CD14-positive monocyte (primary cell): ENCODE measurements around the gene HOXA7. TPM values are rescaled to one million over a fixed set of nuclear protein-coding genes. Genes with fewer than 3 reads are reported as not detected.
A peak's percentile ranks its signal among the peaks of the same experiment; 100 is the strongest.

ENCODE experiments used
- DNase-seq, 3 donors: peaks; one replicate each; pipeline ENCODE4 v3.0.0-alpha.2; 2011 to 2022
- H2AFZ ChIP-seq: 2 replicates; pipeline ENCODE4 v1.6.0; 2012; ENCODE audit warnings: mild to moderate bottlenecking, low read depth, low read length, inconsistent platforms; ENCODE audit not compliant: insufficient read depth, poor library complexity, severe bottlenecking
- H3K27ac ChIP-seq, 2 donors: 1 replicate in 1 of 2; 2 replicates in 1 of 2; pipeline ENCODE4 v1.5.1; 2012 to 2013; ENCODE audit warnings: low read length in 2 of 2, control low read depth in 1 of 2, inconsistent platforms in 1 of 2, low read depth in 1 of 2, mild to moderate bottlenecking in 1 of 2
- H3K27me3 ChIP-seq, 2 donors: one replicate each; pipeline versions ENCODE4 v1.6.0 to v1.6.1; 2011 to 2013; ENCODE audit warnings: low read length in 2 of 2; ENCODE audit not compliant: control insufficient read depth in 2 of 2, insufficient read depth in 2 of 2
- H3K36me3 ChIP-seq, 2 donors: replicated peaks in 1 of 2; 1 replicate in 1 of 2; 2 replicates in 1 of 2; pipeline versions ENCODE4 v1.5.1 to v1.6.1; 2012 to 2013; ENCODE audit warnings: low read length in 2 of 2, control low read depth in 1 of 2, inconsistent platforms in 1 of 2, mild to moderate bottlenecking in 1 of 2; ENCODE audit not compliant: insufficient read depth in 2 of 2, control insufficient read depth in 1 of 2
- H3K4me1 ChIP-seq, 2 donors: 1 replicate in 1 of 2; 2 replicates in 1 of 2; pipeline versions ENCODE4 v1.5.1 to v1.6.1; 2012 to 2013; ENCODE audit warnings: low read length in 2 of 2, control low read depth in 1 of 2, inconsistent platforms in 1 of 2, mild to moderate bottlenecking in 1 of 2, moderate library complexity in 1 of 2; ENCODE audit not compliant: insufficient read depth in 2 of 2, control insufficient read depth in 1 of 2
- H3K4me2 ChIP-seq: replicated peaks from 2 replicates; pipeline ENCODE3; 2012; ENCODE audit warnings: low read length, moderate library complexity, mild to moderate bottlenecking; ENCODE audit not compliant: poor library complexity, severe bottlenecking; ENCODE audit errors: extremely low read depth
- H3K4me3 ChIP-seq, 3 experiments: fragments of 200-600 bp in 1 of 3; sonication (generic) in 1 of 3; replicated peaks in 1 of 3; 1 replicate in 2 of 3; 2 replicates in 1 of 3; pipeline ENCODE4 v1.5.1; 2011 to 2013; ENCODE audit warnings: low read length in 3 of 3, mild to moderate bottlenecking in 3 of 3, control low read depth in 2 of 3, low read depth in 2 of 3, inconsistent platforms in 1 of 3, moderate library complexity in 1 of 3
- H3K79me2 ChIP-seq: 2 replicates; pipeline ENCODE4 v1.6.0; 2012; ENCODE audit warnings: mild to moderate bottlenecking, control low read depth, inconsistent platforms, low read length, moderate library complexity; ENCODE audit not compliant: insufficient read depth
- H3K9ac ChIP-seq: 2 replicates; pipeline ENCODE4 v1.6.0; 2017; ENCODE audit warnings: low read length, mild to moderate bottlenecking; ENCODE audit not compliant: insufficient read depth, poor library complexity, severe bottlenecking
- H3K9me3 ChIP-seq, 2 donors: replicated peaks in 1 of 2; 1 replicate in 1 of 2; 2 replicates in 1 of 2; pipeline versions ENCODE4 v1.5.1 to v1.6.1; 2012 to 2013; ENCODE audit warnings: low read length in 2 of 2, control low read depth in 1 of 2; ENCODE audit not compliant: control insufficient read depth in 1 of 2, insufficient read depth in 1 of 2
- H4K20me1 ChIP-seq: 2 replicates; pipeline ENCODE4 v1.6.0; 2012; ENCODE audit warnings: mild to moderate bottlenecking, low read length, control low read depth, moderate library complexity; ENCODE audit not compliant: insufficient read depth
- H3K27ac Mint-ChIP-seq, 7 donors: one replicate each; pipeline ENCODE4 v1.8.0; 2020; ENCODE audit warnings: mild to moderate bottlenecking in 7 of 7, mixed read lengths in 7 of 7, moderate library complexity in 6 of 7, inconsistent platforms in 2 of 7
- H3K27me3 Mint-ChIP-seq, 3 donors: one replicate each; pipeline ENCODE4 v1.8.0; 2021 to 2022; ENCODE audit warnings: low read depth in 3 of 3, mild to moderate bottlenecking in 3 of 3, mixed read lengths in 3 of 3, moderate library complexity in 3 of 3, inconsistent platforms in 1 of 3
- H3K36me3 Mint-ChIP-seq, 2 donors: one replicate each; pipeline ENCODE4 v1.8.0; 2020; ENCODE audit warnings: mixed read lengths in 2 of 2, inconsistent platforms in 1 of 2, mild to moderate bottlenecking in 1 of 2
- H3K4me1 Mint-ChIP-seq: one replicate; pipeline ENCODE4 v1.8.0; 2020; ENCODE audit warnings: mild to moderate bottlenecking, mixed read lengths
- H3K4me3 Mint-ChIP-seq, 2 donors: one replicate each; pipeline ENCODE4 v1.8.0; 2020; ENCODE audit warnings: mild to moderate bottlenecking in 2 of 2, mixed read lengths in 2 of 2, moderate library complexity in 1 of 2
- H3K9me3 Mint-ChIP-seq, 7 donors: one replicate each; pipeline ENCODE4 v1.8.0; 2020 to 2022; ENCODE audit warnings: mixed read lengths in 7 of 7, mild to moderate bottlenecking in 6 of 7, moderate library complexity in 6 of 7, inconsistent platforms in 2 of 7
- CTCF ChIP-seq: fragments of 200-600 bp; IDR thresholded peaks from one replicate; pipeline ENCODE4 v1.8.0; 2022; ENCODE audit warnings: antibody characterized with exemption, mild to moderate bottlenecking
- WGBS: methylation state at CpG from one replicate; pipeline ENCODE4 v1.1.5; 2013; ENCODE audit warnings: missing lambda C conversion rate; ENCODE audit not compliant: insufficient coverage; 5-methylcytosine and 5-hydroxymethylcytosine counted together
- intact Hi-C, 2 donors: fragments of 100-400 bp; cut with micrococcal nuclease; formaldehyde crosslinking; loops; one replicate each; pipeline versions ENCODE4 v1.15.0 to v1.15.1; 2023
- polyA plus RNA-seq, 3 donors: library from polyadenylated mRNA; depleted of rRNA in 1 of 3; unstranded in 2 of 3; stranded (reverse) in 1 of 3; fragments of 300-500 nt in 2 of 3; fragments of >200 nt in 1 of 3; fragmentation: Illumina TruSeq in 2 of 3; gene quantifications; 1 replicate in 2 of 3; 2 replicates in 1 of 3; pipeline ENCODE4 v1.2.3, GENCODE V29; 2012 to 2021

Gene HOXA7
- polyA plus RNA-seq, 3 donors: not detected

- H3K4me1 ChIP-seq: peaks cover 61 to 77% of the 10 kb centered on the region in 2 donors
- H3K79me2 ChIP-seq: peaks cover 7% of the 10 kb centered on the region
- Mint-ChIP-seq H3K4me1 (peaks cover 66% of the 10 kb centered on the region), H3K36me3 (peaks cover 8 to 35% of the 10 kb centered on the region in 2 donors), H3K4me3 (peak overlapping the region; percentile 86), H3K9me3 (peaks cover 0 to 48% (median 29%) of the 10 kb centered on the region in 7 donors), H3K27me3 (peaks cover 84 to 93% (median 85%) of the 10 kb centered on the region in 3 donors), H3K27ac (peak overlapping the region in 5 of 7 donors; percentile 14 to 80 (median 30))
- H3K9ac ChIP-seq: peak overlapping the region; percentile 37
- peak overlapping the region; percentile 53 to 94 (median 79) for H3K4me3 ChIP-seq
- DNase-seq: peak; percentile 70 to 81 (median 76)
- peak overlapping the region in 1 of 2 donors; percentile 52 for H3K27ac ChIP-seq
- H3K4me2 ChIP-seq: peak overlapping the region; percentile 92
- peaks cover 7 to 39% of the 10 kb centered on the region in 2 donors for H3K9me3 ChIP-seq
- peak overlapping the region; percentile 90 for H2AFZ ChIP-seq
- H3K36me3 ChIP-seq: no peaks in the 10 kb centered on the region
- peaks cover 62 to 92% of the 10 kb centered on the region in 2 donors for H3K27me3 ChIP-seq
- intact Hi-C loops: loop anchor here (5.0 to 10.0 kb wide), 4 partner anchors 306 to 794 kb away; no protein-coding TSS in a partner anchor
- 0% methylated on average over 7 of the region's 27 CpGs for WGBS
- no peaks in the 10 kb centered on the region for H4K20me1 ChIP-seq
- TF ChIP-seq CTCF: peak; percentile 72
Observed at GRCh38 chr7:27161214-27161720, 4.8 kb upstream of the HOXA7 start.

GRCh38 chr7:27160546-27161213 is 4.2 kb upstream of the HOXA7 start:
- H3K4me3 Mint-ChIP-seq: peak overlapping the region; percentile 86
- H3K79me2 ChIP-seq: peaks cover 7% of the 10 kb centered on the region
- peak overlapping the region; percentile 53 to 94 (median 79) for H3K4me3 ChIP-seq
- H4K20me1 ChIP-seq: no peaks in the 10 kb centered on the region
- H3K27ac ChIP-seq: peak overlapping the region in 1 of 2 donors; percentile 52
- H3K36me3 Mint-ChIP-seq: peaks cover 8 to 32% of the 10 kb centered on the region in 2 donors
- peak overlapping the region in 5 of 7 donors; percentile 14 to 80 (median 30) for H3K27ac Mint-ChIP-seq
- peaks cover 84 to 93% (median 85%) of the 10 kb centered on the region in 3 donors for H3K27me3 Mint-ChIP-seq
- H3K4me1 ChIP-seq: peaks cover 60 to 77% of the 10 kb centered on the region in 2 donors
- H2AFZ ChIP-seq: peak overlapping the region; percentile 90
- peaks cover 67% of the 10 kb centered on the region for H3K4me1 Mint-ChIP-seq
- peaks cover under 1 to 39% of the 10 kb centered on the region in 2 donors for H3K9me3 ChIP-seq
- no peaks in the 10 kb centered on the region for H3K36me3 ChIP-seq
- peak; percentile 70 to 84 (median 78) for DNase-seq
- H3K4me2 ChIP-seq: peak overlapping the region; percentile 92
- peaks cover 0 to 48% (median 26%) of the 10 kb centered on the region in 7 donors for H3K9me3 Mint-ChIP-seq
- TF ChIP-seq CTCF: peak; percentile 100
- intact Hi-C loops: loop anchor here (5.0 to 10.0 kb wide), 4 partner anchors 306 to 793 kb away; no protein-coding TSS in a partner anchor
- peaks cover 61 to 92% of the 10 kb centered on the region in 2 donors for H3K27me3 ChIP-seq
- H3K9ac ChIP-seq: peak overlapping the region; percentile 37
- under 1% methylated on average over 54 of the region's 54 CpGs for WGBS
